Esophagus mucosa (tissue), 1 donor: ENCODE results near the gene TMEM132C. TPM values are rescaled to one million over a fixed set of nuclear protein-coding genes. Genes with fewer than 3 reads are reported as not detected.

Experiments used
- ATAC-seq: fragments of 200-7000 bp; cut with Tn5 transposase; one replicate; pipeline ENCODE4 v1.9.1; 2020
- total RNA-seq: library from RNA; stranded (reverse); gene quantifications from one replicate; pipeline ENCODE4 v1.2.4, GENCODE V29; 2023
- donor health status: DM: yes; HTN: yes; CAD: no.

Gene TMEM132C
- total RNA-seq, 1 donor from 2014 or later, result 0.16 TPM

GRCh38 chr12:128613837-128614590, 347.0 kb downstream of the TMEM132C start:
- ATAC-seq, result no peak

DNA sequence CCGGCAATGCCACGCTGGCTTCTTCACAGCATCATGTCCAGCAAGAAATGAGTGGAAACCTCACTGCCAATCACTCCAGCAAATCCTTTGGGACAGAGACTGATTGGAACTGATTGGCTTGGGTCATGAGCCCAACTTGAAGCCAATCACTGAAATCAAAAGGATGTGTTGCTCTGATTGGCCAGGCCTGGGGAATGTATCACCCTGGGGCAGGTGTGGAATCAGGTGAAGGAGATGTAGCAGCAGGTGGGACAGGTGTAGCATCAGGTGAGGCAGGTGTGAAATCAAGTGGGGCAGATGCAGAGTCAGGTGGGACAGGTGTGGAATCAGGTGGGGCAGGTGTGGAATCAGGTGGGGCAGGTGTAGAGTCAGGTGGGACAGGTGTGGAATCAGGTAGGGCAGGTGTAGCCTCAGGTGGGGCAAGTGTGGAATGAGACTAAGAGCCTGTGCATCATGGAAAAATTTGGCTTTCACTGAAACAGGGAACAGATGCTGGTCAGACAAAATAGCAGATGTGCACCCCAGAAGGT, 350.4 kb downstream of the TMEM132C start:
- no peak for ATAC-seq

DNA sequence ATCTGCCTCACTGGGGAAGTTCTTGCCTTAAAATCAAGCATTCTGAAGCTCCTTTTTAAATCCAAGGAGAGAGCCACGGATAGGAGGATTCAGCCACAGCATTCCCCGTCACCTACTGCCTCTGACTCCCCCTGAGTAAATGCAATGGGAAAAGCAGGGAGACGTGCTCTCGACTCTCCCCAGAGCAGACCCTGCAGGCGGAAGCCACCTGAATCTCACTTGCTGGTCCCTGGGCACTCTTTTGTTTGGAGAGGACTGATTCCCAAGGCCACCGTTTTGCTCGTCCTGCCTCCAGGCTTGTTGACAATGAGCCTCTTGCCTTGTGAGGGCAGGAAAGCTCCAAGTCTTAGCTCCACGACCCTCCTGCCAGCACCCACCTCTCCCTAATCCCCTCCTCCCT, 352.3 kb downstream of the TMEM132C start:
- no peak for ATAC-seq

DNA sequence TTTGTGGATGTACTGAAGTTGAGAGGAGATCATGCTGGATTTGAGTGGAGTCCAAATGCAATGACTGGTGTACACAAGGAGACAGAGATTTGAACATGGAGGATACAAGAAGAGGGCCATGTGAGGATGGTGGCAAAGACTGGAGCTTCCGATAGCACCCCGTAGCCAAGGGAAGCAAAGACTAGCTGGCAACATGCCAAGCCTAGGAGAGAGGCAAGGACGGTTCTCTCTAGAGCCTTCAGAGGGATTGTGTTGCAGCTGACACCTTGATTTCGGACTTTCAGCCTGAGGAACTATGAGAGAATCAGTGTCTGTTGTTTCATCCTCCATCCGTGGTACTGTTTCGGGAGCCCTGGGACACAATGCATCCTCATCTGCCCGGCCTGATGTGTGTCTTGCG, 354.3 kb downstream of the TMEM132C start:
- ATAC-seq, result no peak

- no peak for ATAC-seq
These were observed 356.8 kb downstream of the TMEM132C start for GRCh38 chr12:128623748-128624147.

DNA sequence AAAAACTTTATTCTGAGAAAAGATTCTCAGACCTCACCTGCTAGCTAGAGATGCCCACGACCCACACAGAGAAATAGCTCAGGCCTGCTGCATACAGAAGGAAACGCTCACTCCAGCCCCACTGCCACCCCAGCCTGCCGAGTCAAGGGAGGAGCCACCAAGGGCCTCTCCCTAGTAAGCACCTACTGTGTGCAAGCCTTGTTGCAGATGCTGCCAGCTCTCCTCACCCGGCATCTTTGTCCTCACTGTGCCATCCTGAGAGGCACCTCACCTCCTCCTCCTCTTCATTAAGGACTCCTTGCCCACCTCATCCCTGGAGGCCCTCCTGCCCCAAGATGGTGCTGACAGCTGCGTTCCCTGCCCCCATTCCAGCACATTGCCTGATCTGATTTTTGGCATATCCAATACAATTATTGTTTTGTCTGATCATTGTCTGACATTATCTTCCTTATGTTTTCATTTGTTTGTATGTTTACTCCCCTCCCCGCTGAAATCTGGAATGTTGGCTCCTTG, 359.9 kb downstream of the TMEM132C start:
- ATAC-seq, result no peak

GRCh38 chr12:128627659-128628058, 360.7 kb downstream of the TMEM132C start:
- ATAC-seq, result no peak

- no peak for ATAC-seq
These were observed 363.0 kb downstream of the TMEM132C start for GRCh38 chr12:128629979-128630378.

GRCh38 chr12:128637642-128638606, 371.0 kb downstream of the TMEM132C start:
- no peak for ATAC-seq

DNA sequence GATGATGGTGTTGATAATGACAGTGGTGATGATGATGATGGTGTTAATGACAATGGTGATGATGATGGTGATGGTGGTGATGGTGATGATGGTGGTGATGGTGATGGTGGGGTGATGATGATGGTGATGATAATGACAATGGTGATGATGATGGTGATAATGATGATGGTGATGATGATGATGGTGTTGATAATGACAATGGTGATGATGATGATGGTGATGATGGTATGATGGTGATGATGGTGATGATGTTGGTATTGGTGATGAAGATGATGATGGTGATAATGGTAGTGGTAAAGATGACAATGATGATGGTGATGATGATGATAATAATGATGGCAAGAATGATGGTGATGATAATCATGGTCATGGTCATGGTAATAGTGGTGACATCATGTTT, 372.1 kb downstream of the TMEM132C start:
- ATAC-seq, result no peak

GRCh38 chr12:128643155-128643554, 376.2 kb downstream of the TMEM132C start:
- no peak for ATAC-seq

DNA sequence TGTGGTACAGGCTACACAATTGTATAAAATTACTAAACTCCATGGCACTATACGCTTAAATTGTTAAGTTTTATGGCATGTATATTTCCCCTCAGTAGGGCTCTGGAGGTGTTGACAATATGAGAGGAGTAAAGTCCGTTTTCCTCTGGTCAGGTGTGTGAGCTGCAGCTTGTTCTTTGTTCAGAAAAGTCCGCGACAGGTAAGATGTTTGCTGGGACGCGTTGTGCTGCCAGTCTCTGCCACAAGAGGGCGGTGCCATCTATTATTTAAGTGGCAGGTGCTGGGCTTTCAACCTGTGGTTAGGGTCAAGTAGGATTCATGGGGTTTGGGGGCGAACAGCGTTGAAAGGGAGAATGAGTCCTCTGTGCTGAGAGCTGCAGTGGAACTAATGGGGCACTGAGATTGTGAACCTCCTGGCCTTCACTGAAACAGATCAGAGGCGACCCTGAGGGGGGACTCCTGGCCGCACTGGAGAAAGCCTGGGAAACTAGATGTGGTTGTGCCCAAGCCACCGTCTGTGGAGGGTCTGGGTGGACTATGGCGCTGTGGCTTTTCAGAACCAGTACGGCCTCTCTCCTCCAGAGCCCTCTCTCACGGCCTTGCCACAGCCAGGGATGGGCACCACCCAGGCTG, 377.8 kb downstream of the TMEM132C start:
- ATAC-seq, result no peak

- no peak for ATAC-seq
These were observed 382.9 kb downstream of the TMEM132C start for GRCh38 chr12:128649902-128650301.

- no peak for ATAC-seq
These were observed 385.3 kb downstream of the TMEM132C start for GRCh38 chr12:128652136-128652751.

- no peak for ATAC-seq
These were observed 387.5 kb downstream of the TMEM132C start for GRCh38 chr12:128654468-128654867.

- ATAC-seq, result no peak
These were observed 390.4 kb downstream of the TMEM132C start for GRCh38 chr12:128657378-128657777.

DNA sequence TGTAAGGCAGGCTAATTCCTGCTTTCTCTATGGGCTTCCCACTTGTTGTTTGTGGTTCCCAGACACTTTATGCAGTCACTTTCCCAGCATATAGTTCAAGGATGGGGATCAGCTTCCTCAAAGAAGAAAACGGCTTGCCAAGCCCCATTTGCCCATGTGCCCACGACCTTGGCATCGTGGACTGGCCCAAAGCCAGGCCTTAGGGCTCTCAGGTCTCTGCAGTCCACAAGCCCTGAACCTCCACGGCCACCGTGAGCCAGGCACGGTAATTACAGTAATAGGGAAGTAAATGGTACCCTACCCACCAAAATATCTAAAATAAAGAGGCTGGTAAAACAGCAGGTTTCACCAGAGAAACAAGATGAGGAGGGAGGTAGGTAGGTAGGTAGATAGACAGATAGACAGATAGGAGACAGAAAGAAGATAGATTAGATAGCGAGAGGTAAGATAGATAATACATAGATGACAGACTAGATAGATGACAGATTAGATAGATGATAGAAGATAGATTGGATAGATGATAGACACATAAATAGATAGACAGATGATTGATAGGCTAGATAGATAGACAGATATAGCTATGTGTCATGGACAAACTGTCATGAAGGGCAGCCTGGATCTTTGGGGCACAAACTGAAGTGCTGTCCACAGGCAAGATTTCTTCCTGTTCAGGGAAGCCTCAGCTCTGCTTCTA, 393.7 kb downstream of the TMEM132C start:
- no peak for ATAC-seq

DNA sequence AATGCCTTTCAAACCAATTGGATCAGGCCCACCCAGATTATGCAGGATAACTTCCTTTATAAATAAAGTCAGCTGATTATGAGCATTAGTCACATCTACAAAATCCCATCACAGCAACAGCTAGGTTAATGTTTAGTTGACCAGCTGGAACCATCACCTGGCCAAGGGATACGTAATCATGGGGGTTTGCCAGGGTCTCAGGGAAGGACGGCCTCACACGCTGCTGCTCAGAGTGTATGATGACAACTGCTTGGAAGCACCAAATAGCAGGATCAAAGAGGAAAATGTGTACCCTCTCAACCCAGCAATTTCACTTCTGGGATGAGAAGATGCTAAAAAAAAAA, 394.2 kb downstream of the TMEM132C start:
- no peak for ATAC-seq

- no peak for ATAC-seq
These were observed 395.1 kb downstream of the TMEM132C start for GRCh38 chr12:128662101-128662500.

- no peak for ATAC-seq
These were observed 397.5 kb downstream of the TMEM132C start for GRCh38 chr12:128664501-128664900.

GRCh38 chr12:128667193-128667592, 400.2 kb downstream of the TMEM132C start:
- ATAC-seq, result no peak
